Muscle layer of colon (tissue), 2 donors: ENCODE results near the gene TP53I11.

Source experiments
- H3K27ac ChIP-seq: one replicate; pipeline ENCODE4 v1.7.0; 2013; ENCODE audit warnings: low read depth, mild to moderate bottlenecking, low read length, moderate library complexity
- H3K27me3 ChIP-seq, 2 donors: one replicate each; pipeline ENCODE4 v1.7.0; 2013; ENCODE audit warnings: low read length in 2 of 2, mild to moderate bottlenecking in 2 of 2; ENCODE audit not compliant: insufficient read depth in 2 of 2, control insufficient read depth in 1 of 2
- H3K36me3 ChIP-seq: one replicate; pipeline ENCODE4 v1.7.0; 2013; ENCODE audit warnings: mild to moderate bottlenecking, low read length; ENCODE audit not compliant: insufficient read depth
- H3K4me1 ChIP-seq: one replicate; pipeline ENCODE4 v1.7.0; 2013; ENCODE audit warnings: mild to moderate bottlenecking, low read length; ENCODE audit not compliant: insufficient read depth
- H3K4me3 ChIP-seq, 2 donors: one replicate each; pipeline ENCODE4 v1.7.0; 2013; ENCODE audit warnings: low read length in 2 of 2, low read depth in 1 of 2, mild to moderate bottlenecking in 1 of 2, moderate library complexity in 1 of 2
- H3K9ac ChIP-seq: one replicate; pipeline ENCODE4 v1.7.0; 2013; ENCODE audit warnings: low read length
- H3K9me3 ChIP-seq: one replicate; pipeline ENCODE4 v1.7.0; 2013; ENCODE audit warnings: mild to moderate bottlenecking, low read length
- donor health status: abdominal sarcoma.
- donor health status: Adenocarcinoma of cecum.

The TP53I11 gene

GRCh38 chr11:44915621-44916020 is 35.1 kb downstream of the TP53I11 start:
- peaks cover 40% of the 10 kb centered on the region for H3K36me3 ChIP-seq
- H3K9me3 ChIP-seq, result no peaks in the 10 kb centered on the region
- no peak overlapping the region for H3K4me3 ChIP-seq
- H3K9ac ChIP-seq, result no peak overlapping the region
- no peaks in the 10 kb centered on the region for H3K27me3 ChIP-seq
- H3K27ac ChIP-seq, result no peak overlapping the region
- H3K4me1 ChIP-seq, result peaks cover 8% of the 10 kb centered on the region

GRCh38 chr11:44915004-44915403 is 35.7 kb downstream of the TP53I11 start:
- Histone ChIP-seq H3K4me1 (peaks cover 9% of the 10 kb centered on the region), H3K36me3 (peaks cover 36% of the 10 kb centered on the region), H3K9ac (no peak overlapping the region), H3K27ac (no peak overlapping the region), H3K9me3 (no peaks in the 10 kb centered on the region), H3K27me3 (no peaks in the 10 kb centered on the region), H3K4me3 (no peak overlapping the region)

GRCh38 chr11:44914105-44914504 is 36.6 kb downstream of the TP53I11 start:
- no peak overlapping the region for H3K9ac ChIP-seq
- H3K27ac ChIP-seq, result no peak overlapping the region
- H3K27me3 ChIP-seq, result no peaks in the 10 kb centered on the region
- H3K4me3 ChIP-seq, result no peak overlapping the region
- peaks cover 27% of the 10 kb centered on the region for H3K36me3 ChIP-seq
- H3K9me3 ChIP-seq, result no peaks in the 10 kb centered on the region
- H3K4me1 ChIP-seq, result peaks cover 9% of the 10 kb centered on the region

GRCh38 chr11:44913502-44913901 is 37.2 kb downstream of the TP53I11 start:
- no peak overlapping the region for H3K4me3 ChIP-seq
- no peaks in the 10 kb centered on the region for H3K9me3 ChIP-seq
- H3K9ac ChIP-seq, result no peak overlapping the region
- peaks cover 25% of the 10 kb centered on the region for H3K36me3 ChIP-seq
- peaks cover 9% of the 10 kb centered on the region for H3K4me1 ChIP-seq
- no peaks in the 10 kb centered on the region for H3K27me3 ChIP-seq
- H3K27ac ChIP-seq, result no peak overlapping the region

GRCh38 chr11:44912270-44912987 is 38.3 kb downstream of the TP53I11 start:
- Histone ChIP-seq H3K9me3 (no peaks in the 10 kb centered on the region), H3K4me3 (no peak overlapping the region), H3K36me3 (peaks cover 20% of the 10 kb centered on the region), H3K4me1 (peaks cover 9% of the 10 kb centered on the region), H3K27ac (no peak overlapping the region), H3K27me3 (no peaks in the 10 kb centered on the region), H3K9ac (no peak overlapping the region)

- no peak overlapping the region for H3K9ac ChIP-seq
- peak overlapping the region; percentile 25 for H3K27ac ChIP-seq
- peaks cover 15% of the 10 kb centered on the region for H3K36me3 ChIP-seq
- H3K4me3 ChIP-seq, result no peak overlapping the region
- no peaks in the 10 kb centered on the region for H3K27me3 ChIP-seq
- peaks cover 9% of the 10 kb centered on the region for H3K4me1 ChIP-seq
- no peaks in the 10 kb centered on the region for H3K9me3 ChIP-seq
Observed at GRCh38 chr11:44911029-44911814, 39.5 kb downstream of the TP53I11 start.

- Histone ChIP-seq H3K9ac (no peak overlapping the region), H3K9me3 (no peaks in the 10 kb centered on the region), H3K27ac (peak overlapping the region; percentile 25), H3K4me3 (no peak overlapping the region), H3K36me3 (peaks cover 12% of the 10 kb centered on the region), H3K4me1 (peaks cover 9% of the 10 kb centered on the region), H3K27me3 (no peaks in the 10 kb centered on the region)
Observed at GRCh38 chr11:44910591-44910990, 40.1 kb downstream of the TP53I11 start.

GRCh38 chr11:44909557-44909956 is 41.1 kb downstream of the TP53I11 start:
- H3K9me3 ChIP-seq, result no peaks in the 10 kb centered on the region
- H3K9ac ChIP-seq, result no peak overlapping the region
- no peak overlapping the region for H3K27ac ChIP-seq
- no peak overlapping the region for H3K4me3 ChIP-seq
- no peaks in the 10 kb centered on the region for H3K27me3 ChIP-seq
- H3K4me1 ChIP-seq, result peaks cover 9% of the 10 kb centered on the region
- H3K36me3 ChIP-seq, result peaks cover 12% of the 10 kb centered on the region

- peaks cover 15% of the 10 kb centered on the region for H3K4me1 ChIP-seq
- no peak overlapping the region for H3K27ac ChIP-seq
- H3K9me3 ChIP-seq, result no peaks in the 10 kb centered on the region
Observed at GRCh38 chr11:44906649-44907048, 44.0 kb downstream of the TP53I11 start.

GRCh38 chr11:44905131-44905866 is 45.4 kb downstream of the TP53I11 start:
- no peaks in the 10 kb centered on the region for H3K36me3 ChIP-seq
- no peak overlapping the region for H3K4me3 ChIP-seq
- H3K9ac ChIP-seq, result no peak overlapping the region
- H3K9me3 ChIP-seq, result no peaks in the 10 kb centered on the region
- H3K27me3 ChIP-seq, result no peaks in the 10 kb centered on the region
- H3K4me1 ChIP-seq, result peaks cover 9% of the 10 kb centered on the region
- H3K27ac ChIP-seq, result no peak overlapping the region

More at GRCh38 chr11:44906649-44907048, 44.0 kb downstream of the TP53I11 start:
- H3K4me3 ChIP-seq, result no peak overlapping the region
- H3K27me3 ChIP-seq, result no peaks in the 10 kb centered on the region
- no peaks in the 10 kb centered on the region for H3K36me3 ChIP-seq
- no peak overlapping the region for H3K9ac ChIP-seq

- Histone ChIP-seq H3K9me3 (no peaks in the 10 kb centered on the region), H3K27me3 (no peaks in the 10 kb centered on the region), H3K9ac (no peak overlapping the region)
Observed at GRCh38 chr11:44904261-44905020, 46.2 kb downstream of the TP53I11 start.

More at GRCh38 chr11:44904261-44905020, 46.2 kb downstream of the TP53I11 start:
- no peaks in the 10 kb centered on the region for H3K36me3 ChIP-seq
- H3K27ac ChIP-seq, result no peak overlapping the region
- H3K4me3 ChIP-seq, result no peak overlapping the region
- H3K4me1 ChIP-seq, result peaks cover 9% of the 10 kb centered on the region
